AG09319 (cell line): ENCODE measurements around the gene CDCA4.

ENCODE experiments used
- DNase-seq: peaks from one replicate; pipeline ENCODE4 v3.0.0-alpha.2; 2010; ENCODE audit warnings: low read depth; ENCODE audit errors: extremely low read depth
- CTCF ChIP-seq: IDR thresholded peaks from 2 replicates; pipeline ENCODE4 v1.5.1; 2011; ENCODE audit warnings: low read depth, mild to moderate bottlenecking, inconsistent platforms, low read length, moderate library complexity

CDCA4 gene

DNA sequence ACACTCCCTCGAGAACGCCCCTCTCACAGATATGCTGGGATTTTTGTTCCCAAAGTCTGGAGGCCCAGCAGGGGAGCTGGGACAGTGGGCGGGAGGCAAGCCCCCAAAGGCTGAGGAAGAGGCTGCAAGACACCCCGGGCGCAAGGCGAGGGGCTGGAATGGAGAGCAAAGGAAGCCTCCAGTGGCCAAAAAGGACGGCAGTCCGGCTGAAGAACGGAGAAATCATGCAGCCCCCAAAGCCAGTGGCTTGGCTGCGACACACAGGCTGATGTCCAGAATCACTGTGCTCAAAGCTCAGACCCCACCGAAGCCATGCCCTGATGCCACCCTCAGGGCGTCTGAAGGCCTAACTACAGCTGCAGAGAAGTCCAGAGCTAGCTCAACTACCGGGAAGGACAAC is 24.4 kb downstream of the CDCA4 start:
- DNase-seq: no peak
- TF ChIP-seq CTCF: no peak

DNA sequence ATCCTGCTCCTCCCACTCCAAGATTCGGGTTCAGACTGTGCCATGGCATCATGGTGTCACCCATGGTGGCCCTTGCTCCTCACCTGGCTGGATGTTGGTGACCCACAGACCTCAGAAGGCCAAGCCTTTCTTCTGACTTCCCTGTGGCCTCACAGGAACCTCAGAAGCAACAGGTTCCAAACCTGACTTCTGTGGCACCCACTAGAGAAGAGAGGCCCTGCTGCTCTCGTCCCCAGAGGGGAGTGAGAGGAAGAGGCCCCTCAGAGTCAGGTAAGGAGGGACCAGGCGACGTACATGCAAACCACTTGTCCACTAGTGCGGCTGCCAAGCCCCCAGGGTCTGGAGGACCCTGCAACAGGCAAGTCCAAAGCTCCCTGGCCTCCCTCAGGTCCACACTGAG is 24.9 kb downstream of the CDCA4 start:
- no peak for TF ChIP-seq CTCF
- no peak for DNase-seq

- TF ChIP-seq CTCF: no peak
Measured at GRCh38 chr14:104994978-104995377, 25.9 kb downstream of the CDCA4 start.

DNA sequence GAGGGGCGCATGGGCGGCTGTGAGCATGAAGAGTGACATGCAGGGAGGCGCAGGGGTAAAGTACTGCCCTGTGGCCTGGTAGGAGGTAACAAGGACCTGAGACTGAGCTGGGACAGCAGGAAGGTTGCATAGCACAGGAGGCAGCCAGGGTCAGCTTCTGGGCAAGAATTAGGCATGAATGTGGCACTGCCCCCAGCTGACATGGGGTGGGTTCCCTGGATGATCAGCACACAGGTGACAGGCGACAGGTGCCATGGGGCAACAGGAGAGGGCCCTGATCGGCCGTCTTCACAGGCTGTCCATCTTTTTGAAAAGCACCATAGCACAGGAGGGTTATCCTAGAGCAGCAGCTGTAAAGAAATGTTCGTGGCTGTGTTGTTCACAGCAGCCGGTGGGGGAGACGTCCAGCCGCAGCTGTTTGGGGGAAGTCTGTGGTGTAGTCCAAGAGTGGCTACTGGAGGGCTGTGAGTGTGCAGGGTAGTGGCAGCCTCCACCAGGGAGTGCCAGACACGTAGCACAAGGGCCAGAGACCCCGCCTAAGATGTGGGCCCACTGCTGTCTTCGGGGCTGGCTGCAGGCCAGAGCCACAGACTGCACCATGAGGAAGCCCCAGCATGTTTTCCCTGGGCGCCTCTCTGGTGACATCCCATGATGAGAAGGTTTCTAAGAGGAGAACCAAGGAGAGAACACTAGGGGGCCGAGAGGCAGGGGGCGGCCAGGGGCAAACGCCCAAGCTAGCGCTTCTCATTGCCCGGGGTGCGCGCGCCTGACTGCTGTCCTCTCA is 26.9 kb downstream of the CDCA4 start:
- TF ChIP-seq CTCF: no peak

More at GRCh38 chr14:104994978-104995377, 25.9 kb downstream of the CDCA4 start:
- no peak for DNase-seq

GRCh38 chr14:104993306-104993705 is 27.6 kb downstream of the CDCA4 start:
- TF ChIP-seq CTCF: no peak
- no peak for DNase-seq

More for the DNA sequence above, 26.9 kb downstream of the CDCA4 start:
- no peak for DNase-seq

DNA sequence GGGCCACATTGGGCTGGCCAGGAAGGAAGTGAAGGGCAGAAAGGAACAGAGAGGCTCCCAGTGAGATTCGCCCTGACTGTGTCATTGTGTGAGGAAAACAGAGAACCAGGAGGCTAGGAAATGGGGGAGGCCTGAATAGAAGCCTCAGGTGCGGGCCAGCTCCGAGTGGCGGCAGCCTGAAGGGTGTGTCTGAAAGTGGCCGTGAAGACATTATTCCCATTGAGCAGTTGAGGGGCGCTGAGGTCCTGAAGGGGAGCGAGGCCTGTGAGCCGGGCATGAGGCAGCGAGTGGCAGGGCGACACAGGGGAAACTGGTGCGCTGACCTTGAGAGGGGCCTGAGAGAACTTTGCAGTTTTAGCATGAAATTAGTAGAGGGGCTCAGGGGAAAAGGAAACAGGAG is 28.4 kb downstream of the CDCA4 start:
- no peak for TF ChIP-seq CTCF
- no peak for DNase-seq

DNA sequence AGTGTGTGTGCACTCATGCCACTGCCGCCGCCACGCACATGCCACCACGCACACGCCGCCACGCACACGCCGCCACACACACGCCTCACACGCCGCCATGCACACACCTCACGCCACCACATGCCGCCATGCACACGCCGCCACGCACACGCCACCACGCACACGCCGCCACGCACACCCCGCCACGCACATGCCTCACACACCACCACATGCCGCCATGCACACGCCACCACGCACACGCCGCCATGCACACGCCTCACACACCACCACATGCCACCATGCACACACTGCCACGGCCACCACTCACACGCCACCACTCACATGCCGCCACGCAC is 29.0 kb downstream of the CDCA4 start:
- no peak for TF ChIP-seq CTCF
- DNase-seq: no peak
